HEK293 (cell line): ENCODE measurements around the gene KIZ.

ENCODE experiments used
- BCL11B ChIP-seq: fragments of 450-650 bp; formaldehyde crosslinking; IDR thresholded peaks from 2 replicates; pipeline ENCODE4 v1.5.1; 2016; ENCODE audit warnings: low read depth, missing biosample characterization, missing genetic modification characterization
- KLF1 ChIP-seq: fragments of 450-650 bp; formaldehyde crosslinking; IDR thresholded peaks from 2 replicates; pipeline ENCODE4 v1.5.1; 2016; ENCODE audit warnings: missing biosample characterization, missing genetic modification characterization
- PRDM10 ChIP-seq: fragments of 450-650 bp; formaldehyde crosslinking; IDR thresholded peaks from 2 replicates; pipeline ENCODE4 v1.5.1; 2016; ENCODE audit warnings: missing biosample characterization, missing genetic modification characterization
- SP3 ChIP-seq: fragments of 450-650 bp; formaldehyde crosslinking; IDR thresholded peaks from 2 replicates; pipeline ENCODE4 v1.5.1; 2016; ENCODE audit warnings: missing biosample characterization, missing genetic modification characterization
- TRIM28 ChIP-seq: IDR thresholded peaks from 2 replicates; pipeline ENCODE4 v1.6.1; 2011; ENCODE audit warnings: low read length, control low read depth, borderline replicate concordance
- ZBTB8A ChIP-seq: fragments of 450-650 bp; formaldehyde crosslinking; IDR thresholded peaks from 2 replicates; pipeline ENCODE4 v1.5.1; 2016; ENCODE audit warnings: missing biosample characterization, missing genetic modification characterization
- ZIC2 ChIP-seq: fragments of 450-650 bp; formaldehyde crosslinking; IDR thresholded peaks from 2 replicates; pipeline ENCODE4 v1.5.1; 2016; ENCODE audit warnings: missing biosample characterization, missing genetic modification characterization
- ZNF10 ChIP-seq: fragments of 450-650 bp; formaldehyde crosslinking; IDR thresholded peaks from 2 replicates; pipeline ENCODE4 v1.5.1; 2017; ENCODE audit warnings: missing biosample characterization, missing genetic modification characterization
- ZNF133 ChIP-seq: fragments of 450-650 bp; formaldehyde crosslinking; IDR thresholded peaks from 2 replicates; pipeline ENCODE4 v1.5.1; 2016; ENCODE audit warnings: missing biosample characterization, missing genetic modification characterization
- ZNF169 ChIP-seq: fragments of 450-650 bp; formaldehyde crosslinking; IDR thresholded peaks from 2 replicates; pipeline ENCODE4 v1.5.1; 2016; ENCODE audit warnings: missing biosample characterization, missing genetic modification characterization
- ZNF19 ChIP-seq: fragments of 450-650 bp; formaldehyde crosslinking; IDR thresholded peaks from 2 replicates; pipeline ENCODE4; 2016; ENCODE audit warnings: missing biosample characterization, missing genetic modification characterization, low read depth
- ZNF221 ChIP-seq: fragments of 450-650 bp; formaldehyde crosslinking; IDR thresholded peaks from 2 replicates; pipeline ENCODE4 v1.5.1; 2017; ENCODE audit warnings: missing biosample characterization, missing genetic modification characterization, borderline replicate concordance
- ZNF23 ChIP-seq: fragments of 450-650 bp; formaldehyde crosslinking; IDR thresholded peaks from 2 replicates; pipeline ENCODE4 v1.5.1; 2016; ENCODE audit warnings: missing biosample characterization, missing genetic modification characterization, borderline replicate concordance
- ZNF274 ChIP-seq, 2 experiments: fragments of 200-500 bp in 1 of 2; fragments of 450-650 bp in 1 of 2; sonication (Bioruptor generic) in 1 of 2; formaldehyde crosslinking in 1 of 2; IDR thresholded peaks; 2 replicates each; pipeline versions ENCODE4 v1.5.1 to v1.6.1; 2014 to 2016; ENCODE audit warnings: borderline replicate concordance in 1 of 2, inconsistent platforms in 1 of 2, low read length in 1 of 2, missing biosample characterization in 1 of 2, missing genetic modification characterization in 1 of 2
- ZNF335 ChIP-seq: fragments of 450-650 bp; formaldehyde crosslinking; conservative IDR thresholded peaks from 2 replicates; pipeline ENCODE4 v1.5.1; 2016; ENCODE audit warnings: missing biosample characterization, missing genetic modification characterization
- ZNF394 ChIP-seq: fragments of 450-650 bp; formaldehyde crosslinking; IDR thresholded peaks from 2 replicates; pipeline ENCODE4 v1.5.1; 2016; ENCODE audit warnings: missing biosample characterization, missing genetic modification characterization, mild to moderate bottlenecking, moderate library complexity, borderline replicate concordance
- ZNF404 ChIP-seq: fragments of 450-650 bp; formaldehyde crosslinking; IDR thresholded peaks from 2 replicates; pipeline ENCODE4 v1.5.1; 2017; ENCODE audit warnings: missing biosample characterization, missing genetic modification characterization
- ZNF549 ChIP-seq: fragments of 450-650 bp; IDR thresholded peaks from 2 replicates; pipeline ENCODE4 v1.5.1; 2018; ENCODE audit warnings: missing biosample characterization, missing genetic modification characterization, mild to moderate bottlenecking, inconsistent platforms, moderate library complexity
- ZNF561 ChIP-seq: fragments of 450-650 bp; IDR thresholded peaks from 2 replicates; pipeline ENCODE4 v1.5.1; 2018; ENCODE audit warnings: missing biosample characterization, missing genetic modification characterization, borderline replicate concordance
- ZNF571 ChIP-seq: fragments of 450-650 bp; formaldehyde crosslinking; IDR thresholded peaks from 2 replicates; pipeline ENCODE4 v1.5.0; 2017; ENCODE audit warnings: missing biosample characterization, missing genetic modification characterization
- ZNF654 ChIP-seq: fragments of 450-650 bp; formaldehyde crosslinking; IDR thresholded peaks from 2 replicates; pipeline ENCODE4 v1.5.1; 2016; ENCODE audit warnings: low read depth, missing biosample characterization, missing genetic modification characterization
- ZNF768 ChIP-seq: fragments of 450-650 bp; formaldehyde crosslinking; IDR thresholded peaks from 2 replicates; pipeline ENCODE4 v1.5.1; 2018; ENCODE audit warnings: missing biosample characterization, mild to moderate bottlenecking, missing genetic modification characterization
- ZNF777 ChIP-seq: fragments of 450-650 bp; formaldehyde crosslinking; IDR thresholded peaks from 2 replicates; pipeline ENCODE4 v1.5.1; 2017; ENCODE audit warnings: missing biosample characterization, missing genetic modification characterization, borderline replicate concordance
- ZNF785 ChIP-seq: fragments of 450-650 bp; formaldehyde crosslinking; IDR thresholded peaks from 2 replicates; pipeline ENCODE4 v1.5.1; 2016; ENCODE audit warnings: missing biosample characterization, missing genetic modification characterization
- ZXDB ChIP-seq: fragments of 450-650 bp; formaldehyde crosslinking; IDR thresholded peaks from 2 replicates; pipeline ENCODE4 v1.5.1; 2016; ENCODE audit warnings: missing biosample characterization, missing genetic modification characterization
- TF ChIP-seq, protein P1 (sequence below): fragments of 450-650 bp; formaldehyde crosslinking; IDR thresholded peaks from 2 replicates; pipeline ENCODE4 v1.5.1; 2016; ENCODE audit warnings: missing biosample characterization, missing genetic modification characterization, borderline replicate concordance
- TF ChIP-seq, protein P2 (sequence below): fragments of 450-650 bp; formaldehyde crosslinking; IDR thresholded peaks from 2 replicates; pipeline ENCODE4 v1.5.1; 2016; ENCODE audit warnings: missing biosample characterization, missing genetic modification characterization, borderline replicate concordance

Gene KIZ

DNA sequence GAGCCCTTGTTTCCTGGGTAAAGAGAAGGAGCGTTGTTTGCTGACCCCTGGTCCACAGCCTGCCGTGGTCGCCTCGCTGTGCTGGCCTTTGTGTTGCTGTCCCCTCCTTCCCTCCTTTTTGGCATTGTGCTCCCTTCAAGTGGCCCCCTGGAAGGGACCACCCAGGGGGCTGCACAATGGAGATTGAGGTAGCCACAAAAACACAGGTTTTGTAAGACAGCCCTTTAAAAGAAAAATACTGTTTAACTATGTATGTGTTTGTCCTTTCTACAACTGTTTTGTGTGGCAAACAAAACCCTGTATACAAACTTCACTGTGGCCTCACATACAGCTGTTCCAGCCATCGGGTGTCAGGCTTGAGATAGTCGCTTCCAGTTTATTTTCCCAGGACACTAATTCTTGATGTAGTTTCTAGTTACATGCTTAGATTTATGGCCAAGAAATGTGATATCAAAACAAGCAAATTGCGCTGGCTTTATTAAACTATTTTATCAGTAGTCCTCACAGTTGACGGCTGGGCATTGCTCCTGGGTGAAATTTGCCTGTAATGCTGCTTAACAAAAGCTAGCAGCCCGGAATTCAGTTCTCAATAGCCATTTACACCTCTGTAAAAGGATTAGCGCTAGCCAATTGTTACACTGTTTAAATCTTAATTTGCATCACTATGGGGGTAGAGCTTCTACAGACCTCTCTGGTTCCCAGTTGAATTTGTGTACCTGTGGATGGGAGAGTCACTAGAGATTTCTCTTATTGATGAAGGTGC, 64.1 kb downstream of the KIZ start (continued):
- TF ChIP-seq ZNF23 (no peak), ZNF549 (tag by site-specific recombination) (no peak), ZNF404 (tag by site-specific recombination) (no peak), PRDM10 (tag by site-specific recombination) (peak; percentile 86), ZNF571 (tag by site-specific recombination) (no peak), ZNF10 (0 out of 2 replicates have a peak, but pooled peaks have one; percentile 47), ZNF169 (no peak), ZNF274 (IDR thresholded peaks at IDR 0.05; ENCODE audit: low read length) (no peak), ZNF274 (tag by site-specific recombination; IDR thresholded peaks at IDR 0.05; ENCODE audit: borderline replicate concordance) (no peak), SP3 (no peak), ZNF777 (no peak), ZIC2 (peak; percentile 67; the same call in 1 of the 2 replicates), ZNF654 (tag by site-specific recombination) (no peak), ZXDB (tag by site-specific recombination) (peak; percentile 48), ZNF335 (tag by site-specific recombination) (0 out of 2 replicates have a peak, but pooled peaks have one; percentile 36), ZNF768 (tag by site-specific recombination) (no peak), ZNF133 (tag by site-specific recombination) (no peak), ZNF561 (tag by site-specific recombination) (0 out of 2 replicates have a peak, but pooled peaks have one; percentile 44), ZBTB8A (tag by site-specific recombination) (no peak), ZNF19 (tag by site-specific recombination) (no peak), TRIM28 (no peak), KLF1 (tag by site-specific recombination) (no peak), ZNF785 (tag by site-specific recombination) (no peak), ZNF394 (tag by site-specific recombination) (no peak), BCL11B (tag by site-specific recombination) (no peak), ZNF221 (no peak)
- TF ChIP-seq, protein P1, sequence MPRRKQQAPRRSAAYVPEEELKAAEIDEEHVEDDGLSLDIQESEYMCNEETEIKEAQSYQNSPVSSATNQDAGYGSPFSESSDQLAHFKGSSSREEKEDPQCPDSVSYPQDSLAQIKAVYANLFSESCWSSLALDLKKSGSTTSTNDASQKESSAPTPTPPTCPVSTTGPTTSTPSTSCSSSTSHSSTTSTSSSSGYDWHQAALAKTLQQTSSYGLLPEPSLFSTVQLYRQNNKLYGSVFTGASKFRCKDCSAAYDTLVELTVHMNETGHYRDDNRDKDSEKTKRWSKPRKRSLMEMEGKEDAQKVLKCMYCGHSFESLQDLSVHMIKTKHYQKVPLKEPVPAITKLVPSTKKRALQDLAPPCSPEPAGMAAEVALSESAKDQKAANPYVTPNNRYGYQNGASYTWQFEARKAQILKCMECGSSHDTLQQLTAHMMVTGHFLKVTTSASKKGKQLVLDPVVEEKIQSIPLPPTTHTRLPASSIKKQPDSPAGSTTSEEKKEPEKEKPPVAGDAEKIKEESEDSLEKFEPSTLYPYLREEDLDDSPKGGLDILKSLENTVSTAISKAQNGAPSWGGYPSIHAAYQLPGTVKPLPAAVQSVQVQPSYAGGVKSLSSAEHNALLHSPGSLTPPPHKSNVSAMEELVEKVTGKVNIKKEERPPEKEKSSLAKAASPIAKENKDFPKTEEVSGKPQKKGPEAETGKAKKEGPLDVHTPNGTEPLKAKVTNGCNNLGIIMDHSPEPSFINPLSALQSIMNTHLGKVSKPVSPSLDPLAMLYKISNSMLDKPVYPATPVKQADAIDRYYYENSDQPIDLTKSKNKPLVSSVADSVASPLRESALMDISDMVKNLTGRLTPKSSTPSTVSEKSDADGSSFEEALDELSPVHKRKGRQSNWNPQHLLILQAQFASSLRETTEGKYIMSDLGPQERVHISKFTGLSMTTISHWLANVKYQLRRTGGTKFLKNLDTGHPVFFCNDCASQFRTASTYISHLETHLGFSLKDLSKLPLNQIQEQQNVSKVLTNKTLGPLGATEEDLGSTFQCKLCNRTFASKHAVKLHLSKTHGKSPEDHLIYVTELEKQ (tag by site-specific recombination): peak; percentile 34; the same call in 1 of the 2 replicates
- TF ChIP-seq, protein P2, sequence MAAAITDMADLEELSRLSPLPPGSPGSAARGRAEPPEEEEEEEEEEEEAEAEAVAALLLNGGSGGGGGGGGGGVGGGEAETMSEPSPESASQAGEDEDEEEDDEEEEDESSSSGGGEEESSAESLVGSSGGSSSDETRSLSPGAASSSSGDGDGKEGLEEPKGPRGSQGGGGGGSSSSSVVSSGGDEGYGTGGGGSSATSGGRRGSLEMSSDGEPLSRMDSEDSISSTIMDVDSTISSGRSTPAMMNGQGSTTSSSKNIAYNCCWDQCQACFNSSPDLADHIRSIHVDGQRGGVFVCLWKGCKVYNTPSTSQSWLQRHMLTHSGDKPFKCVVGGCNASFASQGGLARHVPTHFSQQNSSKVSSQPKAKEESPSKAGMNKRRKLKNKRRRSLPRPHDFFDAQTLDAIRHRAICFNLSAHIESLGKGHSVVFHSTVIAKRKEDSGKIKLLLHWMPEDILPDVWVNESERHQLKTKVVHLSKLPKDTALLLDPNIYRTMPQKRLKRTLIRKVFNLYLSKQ (tag by site-specific recombination): no peak
